ENCODE results near the gene KCNA2.

The KCNA2 gene

GRCh38 chr1:110628323-110629105, 22.4 kb upstream of the KCNA2 start:
- no peak for DNase-seq (ENCODE audit: low read depth in 2 of 2)

- no peak for DNase-seq (ENCODE audit: low read depth in 2 of 2)
These were observed 21.6 kb upstream of the KCNA2 start for GRCh38 chr1:110627764-110628163.

GRCh38 chr1:110626889-110627288, 20.7 kb upstream of the KCNA2 start:
- DNase-seq (ENCODE audit: low read depth in 2 of 2), result no peak

GRCh38 chr1:110620686-110621085, 14.5 kb upstream of the KCNA2 start:
- DNase-seq (ENCODE audit: low read depth in 2 of 2), result no peak

- no peak for DNase-seq (ENCODE audit: low read depth in 2 of 2)
These were observed 14.1 kb upstream of the KCNA2 start for GRCh38 chr1:110620250-110620615.

- DNase-seq (ENCODE audit: low read depth in 2 of 2), result peak; percentile 78 to 79
These were observed 13.5 kb upstream of the KCNA2 start for GRCh38 chr1:110619412-110620249.

GRCh38 chr1:110618668-110619067, 12.5 kb upstream of the KCNA2 start:
- no peak for DNase-seq (ENCODE audit: low read depth in 2 of 2)

GRCh38 chr1:110617589-110617988, 11.4 kb upstream of the KCNA2 start:
- no peak for DNase-seq (ENCODE audit: low read depth in 2 of 2)

- DNase-seq (ENCODE audit: low read depth in 2 of 2), result no peak
These were observed 11.0 kb upstream of the KCNA2 start for GRCh38 chr1:110617116-110617515.

- no peak for DNase-seq (ENCODE audit: low read depth in 2 of 2)
These were observed 10.4 kb upstream of the KCNA2 start for GRCh38 chr1:110616587-110616986.

GRCh38 chr1:110615548-110616130, 9.5 kb upstream of the KCNA2 start:
- DNase-seq (ENCODE audit: low read depth in 2 of 2), result peak in 1 of 2 donors; percentile 42

- no peak for DNase-seq (ENCODE audit: low read depth in 2 of 2)
These were observed 6.0 kb upstream of the KCNA2 start for GRCh38 chr1:110612060-110612745.

- DNase-seq (ENCODE audit: low read depth in 2 of 2), result no peak
These were observed 4.6 kb upstream of the KCNA2 start for GRCh38 chr1:110610696-110611286.

- DNase-seq (ENCODE audit: low read depth in 2 of 2), result no peak
These were observed 3.9 kb upstream of the KCNA2 start for GRCh38 chr1:110610084-110610483.

- DNase-seq (ENCODE audit: low read depth in 2 of 2), result no peak
These were observed 2.1 kb upstream of the KCNA2 start for GRCh38 chr1:110608247-110608646.

GRCh38 chr1:110607536-110608230, 1.5 kb upstream of the KCNA2 start:
- no peak for DNase-seq (ENCODE audit: low read depth in 2 of 2)

GRCh38 chr1:110606657-110607535, 738 bp upstream of the KCNA2 start:
- DNase-seq (ENCODE audit: low read depth in 2 of 2), result no peak

- no peak for DNase-seq (ENCODE audit: low read depth in 2 of 2)
These were observed 712 bp downstream of the KCNA2 start for GRCh38 chr1:110605446-110605845.

- DNase-seq (ENCODE audit: low read depth in 2 of 2), result no peak
These were observed 1.5 kb downstream of the KCNA2 start for GRCh38 chr1:110604586-110605148.

- no peak for DNase-seq (ENCODE audit: low read depth in 2 of 2)
These were observed 3.1 kb downstream of the KCNA2 start for GRCh38 chr1:110603058-110603457.
